MCF 10A (cell line): ENCODE results near the gene DAGLA. TPM values are rescaled to one million over a fixed set of nuclear protein-coding genes. Genes with fewer than 3 reads are reported as not detected.

ENCODE experiments used
- BruUV-seq: library from RNA; stranded (reverse); fragments of 400-500 nt; replicated peaks from 2 replicates; lab custom pipeline; 2021; lab: Mats Ljungman, UMichigan
- CTCF ChIA-PET: fragments of 300-600 bp; sonication (Branson Sonifier 250); formaldehyde crosslinking; extraction: SDS; loops from one replicate; lab custom pipeline; 2021; ENCODE audit warnings: antibody characterized with exemption, inconsistent platforms; lab: Yijun Ruan, JAX
- POLR2A ChIA-PET: fragments of 300-600, 350-650 bp; sonication (Branson Sonifier 250); formaldehyde crosslinking; extraction: SDS; loops from one replicate; lab custom pipeline; 2020; ENCODE audit warnings: antibody characterized with exemption, inconsistent platforms; lab: Yijun Ruan, JAX
- DNase-seq: peaks from one replicate; pipeline ENCODE4 v3.0.0-alpha.2; 2018; ENCODE audit not compliant: unreplicated experiment
- H3K27ac Mint-ChIP-seq: one replicate; pipeline ENCODE4 v1.8.0; 2022; ENCODE audit warnings: mild to moderate bottlenecking, low read depth, mixed read lengths; ENCODE audit not compliant: unreplicated experiment
- H3K27me3 Mint-ChIP-seq: one replicate; pipeline ENCODE4 v1.8.0; 2022; ENCODE audit warnings: mixed read lengths; ENCODE audit not compliant: insufficient read depth, unreplicated experiment
- H3K36me3 Mint-ChIP-seq: one replicate; pipeline ENCODE4 v1.8.0; 2022; ENCODE audit warnings: mild to moderate bottlenecking, moderate library complexity, mixed read lengths; ENCODE audit not compliant: insufficient read depth, unreplicated experiment
- H3K4me1 Mint-ChIP-seq: one replicate; pipeline ENCODE4 v1.8.0; 2022; ENCODE audit warnings: mixed read lengths; ENCODE audit not compliant: insufficient read depth, unreplicated experiment
- H3K4me3 Mint-ChIP-seq: one replicate; pipeline ENCODE4 v1.8.0; 2022; ENCODE audit warnings: mild to moderate bottlenecking, moderate library complexity, mixed read lengths; ENCODE audit not compliant: unreplicated experiment
- H3K9me3 Mint-ChIP-seq: one replicate; pipeline ENCODE4 v1.8.0; 2022; ENCODE audit warnings: mixed read lengths; ENCODE audit not compliant: unreplicated experiment
- CTCF ChIP-seq: fragments of 200-600 bp; IDR thresholded peaks from one replicate; pipeline ENCODE4 v1.8.0; 2022; ENCODE audit warnings: antibody characterized with exemption, mild to moderate bottlenecking; ENCODE audit not compliant: unreplicated experiment
- intact Hi-C: fragments of 100-400 bp; cut with micrococcal nuclease; formaldehyde crosslinking; loops from 2 replicates; pipeline ENCODE4 v1.14.1; 2022
- total RNA-seq: library from RNA; stranded (reverse); gene quantifications from 2 replicates; pipeline ENCODE4 v1.2.3, GENCODE V29; 2022

Gene DAGLA
- total RNA-seq, 1 experiment from 2014 or later: 1.5 TPM

- intact Hi-C loops: no loop called here
- Mint-ChIP-seq H3K9me3 (no peaks in the 10 kb centered on the region), H3K27me3 (peaks cover 17% of the 10 kb centered on the region), H3K36me3 (no peaks in the 10 kb centered on the region), H3K27ac (no peak overlapping the region), H3K4me3 (no peak overlapping the region), H3K4me1 (no peaks in the 10 kb centered on the region)
- no peak for TF ChIP-seq CTCF
- no peak for DNase-seq
- BruUV-seq: no TSS peak
- CTCF ChIA-PET: interaction anchor here (0.9 to 4.5 kb wide), 7 partner anchors 11 to 206 kb away, joined by 3 to 61 read pairs (median 3); no protein-coding TSS in a partner anchor
- POLR2A ChIA-PET: interaction anchor here (0.7 to 1.1 kb wide), 2 partner anchors 14 to 81 kb away, joined by 3 to 7 read pairs; no protein-coding TSS in a partner anchor
Observed at GRCh38 chr11:61682906-61683675, 2.9 kb downstream of the DAGLA start.

- Mint-ChIP-seq H3K4me1 (peaks cover 7% of the 10 kb centered on the region), H3K9me3 (no peaks in the 10 kb centered on the region), H3K36me3 (no peaks in the 10 kb centered on the region), H3K27me3 (peaks cover 6% of the 10 kb centered on the region), H3K4me3 (no peak overlapping the region), H3K27ac (no peak overlapping the region)
- no peak for DNase-seq
- ChIA-PET POLR2A (interaction anchor here (1.1 kb wide), 1 partner anchor 13 kb away, joined by 7 read pairs; no protein-coding TSS in a partner anchor), CTCF (interaction anchor here (0.9 to 4.5 kb wide), 5 partner anchors 12 to 207 kb away, joined by 3 to 61 read pairs (median 3); no protein-coding TSS in a partner anchor)
- no TSS peak for BruUV-seq
- TF ChIP-seq CTCF: no peak
- intact Hi-C loops: no loop called here
Observed at GRCh38 chr11:61683961-61684869, 4.0 kb downstream of the DAGLA start.

GRCh38 chr11:61684870-61685616 is 4.9 kb downstream of the DAGLA start:
- no peaks in the 10 kb centered on the region for H3K36me3 Mint-ChIP-seq

More at GRCh38 chr11:61684870-61685616, 4.9 kb downstream of the DAGLA start:
- ChIA-PET CTCF (interaction anchor here (1.0 kb wide), 1 partner anchor 239 kb away, joined by 3 read pairs; no protein-coding TSS in a partner anchor), POLR2A (interaction anchor here (0.6 kb wide), 1 partner anchor 133 kb away, joined by 3 read pairs; no protein-coding TSS in a partner anchor)
- intact Hi-C loops: no loop called here
- no peak overlapping the region for H3K27ac Mint-ChIP-seq
- DNase-seq: no peak
- H3K9me3 Mint-ChIP-seq: no peaks in the 10 kb centered on the region
- no peak for TF ChIP-seq CTCF
- peaks cover 10% of the 10 kb centered on the region for H3K4me1 Mint-ChIP-seq
- H3K4me3 Mint-ChIP-seq: no peak overlapping the region
- no TSS peak for BruUV-seq
- no peaks in the 10 kb centered on the region for H3K27me3 Mint-ChIP-seq
